IMR-90 (cell line): ENCODE measurements around the gene IFI35. TPM values are rescaled to one million over a fixed set of nuclear protein-coding genes. Genes with fewer than 3 reads are reported as not detected.

Experiments used
- ATAC-seq: fragments of 200-7000 bp; cut with Tn5 transposase; 2 replicates; pipeline ENCODE4 v1.9.1; 2020; ENCODE audit warnings: low read depth, mild to moderate bottlenecking, moderate library complexity
- BruUV-seq: library from RNA; stranded (reverse); fragments of 400-500 nt; replicated peaks from 2 replicates; lab custom pipeline; 2021; lab: Mats Ljungman, UMichigan
- CTCF ChIA-PET: fragments of 300-600 bp; formaldehyde crosslinking; extraction: SDS; loops from one replicate; lab custom pipeline; 2021; ENCODE audit warnings: antibody characterized with exemption; lab: Yijun Ruan, JAX
- POLR2A ChIA-PET: fragments of 300-600 bp; sonication (Branson Sonifier 250); formaldehyde crosslinking; loops from one replicate; lab custom pipeline; 2022; ENCODE audit warnings: antibody characterized with exemption; ENCODE audit not compliant: unreplicated experiment; lab: Charles Lee
- DNase-seq: peaks from one replicate; pipeline ENCODE4 v3.0.0; 2013
- H2AFZ ChIP-seq: replicated peaks from 2 replicates; pipeline ENCODE3; 2013; ENCODE audit warnings: low read length, mild to moderate bottlenecking; ENCODE audit not compliant: poor library complexity
- H2AK5ac ChIP-seq: 2 replicates; pipeline ENCODE4 v1.6.1; 2013; ENCODE audit warnings: low read depth, low read length, inconsistent platforms
- H2AK9ac ChIP-seq: replicated peaks from 2 replicates; pipeline ENCODE3; 2013; ENCODE audit warnings: mild to moderate bottlenecking, low read depth, low read length, moderate library complexity; ENCODE audit not compliant: poor library complexity
- H2BK120ac ChIP-seq: 2 replicates; pipeline ENCODE4 v1.6.1; 2013; ENCODE audit warnings: low read depth, low read length, inconsistent platforms
- H2BK15ac ChIP-seq: 3 replicates; pipeline ENCODE4 v1.6.1; 2013; ENCODE audit warnings: low read depth, low read length, inconsistent platforms
- H2BK20ac ChIP-seq: 2 replicates; pipeline ENCODE4 v1.6.1; 2013; ENCODE audit warnings: low read depth, mild to moderate bottlenecking, inconsistent platforms, low read length, moderate library complexity
- H2BK5ac ChIP-seq: 2 replicates; pipeline ENCODE4 v1.6.1; 2013; ENCODE audit warnings: mild to moderate bottlenecking, low read depth, low read length, inconsistent platforms; ENCODE audit not compliant: poor library complexity, severe bottlenecking
- H3K14ac ChIP-seq: replicated peaks from 2 replicates; pipeline ENCODE4 v1.6.1; 2013; ENCODE audit warnings: low read depth, low read length, inconsistent platforms
- H3K18ac ChIP-seq: 2 replicates; pipeline ENCODE4 v1.6.1; 2013; ENCODE audit warnings: low read depth, low read length, control low read depth
- H3K23ac ChIP-seq: 2 replicates; pipeline ENCODE4 v1.6.1; 2013; ENCODE audit warnings: low read depth, low read length, inconsistent platforms
- H3K27ac ChIP-seq: 2 replicates; pipeline ENCODE4 v1.5.1; 2013; ENCODE audit warnings: mild to moderate bottlenecking, control low read depth, low read length; ENCODE audit not compliant: insufficient read depth
- H3K27me3 ChIP-seq: 2 replicates; pipeline ENCODE4 v1.6.1; 2013; ENCODE audit warnings: low read length; ENCODE audit not compliant: control insufficient read depth, insufficient read depth
- H3K36me3 ChIP-seq: 2 replicates; pipeline ENCODE4 v1.6.1; 2013; ENCODE audit warnings: low read length, mixed read lengths; ENCODE audit not compliant: control insufficient read depth, insufficient read depth
- H3K4ac ChIP-seq: 2 replicates; pipeline ENCODE4 v1.6.1; 2013; ENCODE audit warnings: low read depth, low read length, inconsistent platforms
- H3K4me1 ChIP-seq: 2 replicates; pipeline ENCODE4 v1.6.1; 2013; ENCODE audit warnings: low read length, mixed read lengths; ENCODE audit not compliant: control insufficient read depth, insufficient read depth
- H3K4me2 ChIP-seq: 2 replicates; pipeline ENCODE4 v1.6.1; 2013; ENCODE audit warnings: low read depth, mild to moderate bottlenecking, control low read depth, low read length, moderate library complexity
- H3K4me3 ChIP-seq: 2 replicates; pipeline ENCODE4 v1.5.1; 2013; ENCODE audit warnings: low read depth, mild to moderate bottlenecking, control low read depth, low read length, moderate library complexity; ENCODE audit not compliant: insufficient read depth
- H3K56ac ChIP-seq: 2 replicates; pipeline ENCODE4 v1.6.1; 2013; ENCODE audit warnings: low read length, inconsistent platforms; ENCODE audit not compliant: insufficient read depth; ENCODE audit errors: extremely low read depth
- H3K79me1 ChIP-seq, 2 experiments: 2 replicates each; pipeline ENCODE4 v1.6.1; 2013; ENCODE audit warnings: low read length in 2 of 2, inconsistent platforms in 1 of 2, low read depth in 1 of 2
- H3K9ac ChIP-seq: 2 replicates; pipeline ENCODE4 v1.6.1; 2013; ENCODE audit warnings: low read depth, low read length, control low read depth
- H3K9me1 ChIP-seq: 2 replicates; pipeline ENCODE4 v1.6.1; 2013; ENCODE audit warnings: low read length, inconsistent platforms; ENCODE audit not compliant: insufficient read depth
- H3K9me3 ChIP-seq: 2 replicates; pipeline ENCODE4 v1.6.1; 2013; ENCODE audit warnings: low read length; ENCODE audit not compliant: control insufficient read depth, insufficient read depth
- H4K20me1 ChIP-seq: 2 replicates; pipeline ENCODE4 v1.6.1; 2013; ENCODE audit warnings: low read length, inconsistent platforms; ENCODE audit not compliant: insufficient read depth
- H4K5ac ChIP-seq: 2 replicates; pipeline ENCODE4 v1.6.1; 2013; ENCODE audit warnings: mild to moderate bottlenecking, low read depth, low read length, control low read depth
- H4K8ac ChIP-seq, 2 experiments: 2 replicates each; pipeline ENCODE4 v1.6.1; 2013; ENCODE audit warnings: low read depth in 2 of 2, low read length in 2 of 2, control low read depth in 1 of 2, inconsistent platforms in 1 of 2
- H4K91ac ChIP-seq: 2 replicates; pipeline ENCODE4 v1.6.1; 2013; ENCODE audit warnings: low read depth, low read length, inconsistent platforms; ENCODE audit not compliant: insufficient read depth
- BHLHE40 ChIP-seq: fragments of 150-350 bp; IDR thresholded peaks from 2 replicates; pipeline ENCODE4 v1.6.1; 2016; ENCODE audit warnings: mild to moderate bottlenecking, low read depth, low read length
- CEBPB ChIP-seq: IDR thresholded peaks from 2 replicates; pipeline ENCODE4 v1.6.1; 2012; ENCODE audit warnings: low read depth, low read length, improper control_type of control experiment
- CHD1 ChIP-seq: IDR thresholded peaks from 2 replicates; pipeline ENCODE4 v1.6.1; 2012; ENCODE audit warnings: low read depth, low read length, improper control_type of control experiment
- FOS ChIP-seq: fragments of 150-350 bp; IDR thresholded peaks from 2 replicates; pipeline ENCODE4 v1.6.1; 2016; ENCODE audit warnings: low read depth, low read length
- MAFK ChIP-seq: IDR thresholded peaks from 2 replicates; pipeline ENCODE4 v1.6.1; 2012; ENCODE audit warnings: low read depth, low read length, improper control_type of control experiment
- MAZ ChIP-seq: IDR thresholded peaks from 2 replicates; pipeline ENCODE4 v1.6.1; 2012; ENCODE audit warnings: low read depth, mild to moderate bottlenecking, low read length, improper control_type of control experiment, moderate library complexity, borderline replicate concordance
- MXI1 ChIP-seq: IDR thresholded peaks from 2 replicates; pipeline ENCODE4 v1.6.1; 2012; ENCODE audit warnings: low read depth, mild to moderate bottlenecking, low read length, moderate library complexity, borderline replicate concordance
- NFE2L2 ChIP-seq: fragments of 150-350 bp; IDR thresholded peaks from 2 replicates; pipeline ENCODE4 v1.6.1; 2016; ENCODE audit warnings: low read depth, mild to moderate bottlenecking, low read length
- POLR2A ChIP-seq: IDR thresholded peaks from 2 replicates; pipeline ENCODE4 v1.6.1; 2012; ENCODE audit warnings: mild to moderate bottlenecking, low read depth, low read length
- RAD21 ChIP-seq: IDR thresholded peaks from 2 replicates; pipeline ENCODE4 v1.6.1; 2012; ENCODE audit warnings: low read length, improper control_type of control experiment
- RCOR1 ChIP-seq: IDR thresholded peaks from 2 replicates; pipeline ENCODE4 v1.6.1; 2012; ENCODE audit warnings: mild to moderate bottlenecking, low read length, improper control_type of control experiment; ENCODE audit not compliant: insufficient replicate concordance
- RFX5 ChIP-seq: IDR thresholded peaks from 2 replicates; pipeline ENCODE4 v1.8.0; 2012; ENCODE audit warnings: low read depth, mild to moderate bottlenecking, low read length, moderate library complexity
- SMC3 ChIP-seq: fragments of 150-350 bp; IDR thresholded peaks from 2 replicates; pipeline ENCODE4 v1.6.1; 2016; ENCODE audit warnings: low read depth, mild to moderate bottlenecking, antibody characterized with exemption, low read length, moderate library complexity
- WGBS, 2 experiments: methylation state at CpG; one replicate each; pipeline versions ENCODE4 v1.1.5 to v1.1.7; 2013; ENCODE audit warnings: missing lambda C conversion rate in 2 of 2; ENCODE audit not compliant: insufficient read length in 1 of 2; ENCODE audit errors: extremely low coverage in 2 of 2; 5-methylcytosine and 5-hydroxymethylcytosine counted together
- dilution Hi-C: fragments of 300-500 bp; cut with HindIII; formaldehyde crosslinking; loops from one replicate; pipeline ENCODE4 v1.14.3; 2018; ENCODE audit warnings: low sequenced_read_pairs; ENCODE audit not compliant: unreplicated experiment
- in situ Hi-C: fragments of 300-500 bp; cut with MboI; formaldehyde crosslinking; loops from 3 replicates; pipeline ENCODE4 v1.14.3; 2019; ENCODE audit warnings: low sequenced_read_pairs, inconsistent platforms, mixed read lengths
- intact Hi-C: fragments of 100-400 bp; cut with micrococcal nuclease; formaldehyde crosslinking; loops from 2 replicates; pipeline ENCODE4 v1.10.0; 2022
- polyA plus RNA-seq, 3 experiments: library from polyadenylated mRNA; depleted of rRNA; stranded (reverse); fragments of >200 nt; gene quantifications; 2 replicates each; pipeline ENCODE4 v1.2.3, GENCODE V29; 2012; ENCODE audit warnings: low replicate concordance in 1 of 3
- total RNA-seq: library from RNA; depleted of rRNA; stranded (reverse); fragments of >200 nt; gene quantifications from 2 replicates; pipeline ENCODE4 v1.2.3, GENCODE V29; 2012
- TF ChIP-seq, protein P1 (sequence below): fragments of 150-350 bp; IDR thresholded peaks from 2 replicates; pipeline ENCODE4 v1.6.1; 2017; ENCODE audit warnings: mild to moderate bottlenecking, antibody characterized with exemption, low read length, low read depth
- TF ChIP-seq, protein P2 (sequence below): conservative IDR thresholded peaks from 2 replicates; pipeline ENCODE4 v1.5.1; 2012; ENCODE audit warnings: mild to moderate bottlenecking, low read depth, low read length, improper control_type of control experiment
- TF ChIP-seq, protein P3 (sequence below): fragments of 150-350 bp; IDR thresholded peaks from 2 replicates; pipeline ENCODE4 v1.6.1; 2016; ENCODE audit warnings: low read depth, mild to moderate bottlenecking, low read length, moderate library complexity, borderline replicate concordance

Gene IFI35
- total and polyA plus RNA-seq, 2 of the 4 experiments (the other 2 are of a cell fraction), result 15.8 to 17.0 TPM

DNA sequence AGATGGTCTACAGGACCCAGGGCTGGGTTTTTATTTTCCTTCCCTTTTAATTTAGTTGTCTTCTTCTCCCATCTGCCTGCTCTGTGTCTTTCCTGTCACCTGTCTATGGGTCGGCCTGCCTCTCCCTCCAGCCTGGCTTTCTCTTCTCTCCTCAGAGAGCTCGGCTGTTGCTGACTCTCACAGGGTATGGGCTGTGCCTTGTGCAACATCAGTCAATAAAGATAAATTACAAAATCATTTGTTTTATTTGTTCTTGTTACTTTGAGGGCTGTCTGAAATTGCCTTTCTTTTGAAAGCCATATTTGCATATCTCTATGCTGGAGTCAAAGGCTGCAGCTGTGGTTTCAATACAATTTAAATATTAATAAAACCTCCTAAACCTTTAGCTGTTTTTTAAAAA lies 34.1 kb downstream of the IFI35 start:
- no peak overlapping the region for H3K9ac ChIP-seq
- H3K56ac ChIP-seq, result no peak overlapping the region
- H3K4me3 ChIP-seq, result no peak overlapping the region
- DNase-seq (no peak), ATAC-seq (no peak)
- no peak overlapping the region for H2AK9ac ChIP-seq
- H2AFZ ChIP-seq, result no peak overlapping the region
- H4K20me1 ChIP-seq, result no peaks in the 10 kb centered on the region
- H4K8ac ChIP-seq, result no peak overlapping the region
- no peak overlapping the region for H3K4me2 ChIP-seq
- no peak overlapping the region for H3K23ac ChIP-seq
- no peak overlapping the region for H4K5ac ChIP-seq
- dilution Hi-C loops, result no loop called here
- no CpG with 5 or more reads among the region's 2 CpGs for WGBS, 2 experiments
- no peak overlapping the region for H3K14ac ChIP-seq
- 0 out of 2 replicates have a peak, but pooled peaks cover 3% of the 10 kb centered on the region for H3K9me1 ChIP-seq
- TF ChIP-seq CHD1 (no peak), RAD21 (no peak), MAZ (no peak), RFX5 (no peak), MAFK (no peak), NFE2L2 (no peak), CEBPB (no peak), RCOR1 (no peak), FOS (no peak), MXI1 (no peak), BHLHE40 (no peak), POLR2A (no peak), SMC3 (no peak)
- TF ChIP-seq, protein P1, sequence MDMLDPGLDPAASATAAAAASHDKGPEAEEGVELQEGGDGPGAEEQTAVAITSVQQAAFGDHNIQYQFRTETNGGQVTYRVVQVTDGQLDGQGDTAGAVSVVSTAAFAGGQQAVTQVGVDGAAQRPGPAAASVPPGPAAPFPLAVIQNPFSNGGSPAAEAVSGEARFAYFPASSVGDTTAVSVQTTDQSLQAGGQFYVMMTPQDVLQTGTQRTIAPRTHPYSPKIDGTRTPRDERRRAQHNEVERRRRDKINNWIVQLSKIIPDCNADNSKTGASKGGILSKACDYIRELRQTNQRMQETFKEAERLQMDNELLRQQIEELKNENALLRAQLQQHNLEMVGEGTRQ, result no peak
- TF ChIP-seq, protein P2, sequence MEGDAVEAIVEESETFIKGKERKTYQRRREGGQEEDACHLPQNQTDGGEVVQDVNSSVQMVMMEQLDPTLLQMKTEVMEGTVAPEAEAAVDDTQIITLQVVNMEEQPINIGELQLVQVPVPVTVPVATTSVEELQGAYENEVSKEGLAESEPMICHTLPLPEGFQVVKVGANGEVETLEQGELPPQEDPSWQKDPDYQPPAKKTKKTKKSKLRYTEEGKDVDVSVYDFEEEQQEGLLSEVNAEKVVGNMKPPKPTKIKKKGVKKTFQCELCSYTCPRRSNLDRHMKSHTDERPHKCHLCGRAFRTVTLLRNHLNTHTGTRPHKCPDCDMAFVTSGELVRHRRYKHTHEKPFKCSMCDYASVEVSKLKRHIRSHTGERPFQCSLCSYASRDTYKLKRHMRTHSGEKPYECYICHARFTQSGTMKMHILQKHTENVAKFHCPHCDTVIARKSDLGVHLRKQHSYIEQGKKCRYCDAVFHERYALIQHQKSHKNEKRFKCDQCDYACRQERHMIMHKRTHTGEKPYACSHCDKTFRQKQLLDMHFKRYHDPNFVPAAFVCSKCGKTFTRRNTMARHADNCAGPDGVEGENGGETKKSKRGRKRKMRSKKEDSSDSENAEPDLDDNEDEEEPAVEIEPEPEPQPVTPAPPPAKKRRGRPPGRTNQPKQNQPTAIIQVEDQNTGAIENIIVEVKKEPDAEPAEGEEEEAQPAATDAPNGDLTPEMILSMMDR, result no peak
- TF ChIP-seq, protein P3, sequence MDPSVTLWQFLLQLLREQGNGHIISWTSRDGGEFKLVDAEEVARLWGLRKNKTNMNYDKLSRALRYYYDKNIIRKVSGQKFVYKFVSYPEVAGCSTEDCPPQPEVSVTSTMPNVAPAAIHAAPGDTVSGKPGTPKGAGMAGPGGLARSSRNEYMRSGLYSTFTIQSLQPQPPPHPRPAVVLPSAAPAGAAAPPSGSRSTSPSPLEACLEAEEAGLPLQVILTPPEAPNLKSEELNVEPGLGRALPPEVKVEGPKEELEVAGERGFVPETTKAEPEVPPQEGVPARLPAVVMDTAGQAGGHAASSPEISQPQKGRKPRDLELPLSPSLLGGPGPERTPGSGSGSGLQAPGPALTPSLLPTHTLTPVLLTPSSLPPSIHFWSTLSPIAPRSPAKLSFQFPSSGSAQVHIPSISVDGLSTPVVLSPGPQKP, result no peak
- H3K4me1 ChIP-seq, result peaks cover 6% of the 10 kb centered on the region
- no peak overlapping the region for H2BK20ac ChIP-seq
- in situ Hi-C loops, result no loop called here
- H3K9me3 ChIP-seq, result no peaks in the 10 kb centered on the region
- H2BK120ac ChIP-seq, result no peak overlapping the region
- no peak overlapping the region for H3K18ac ChIP-seq
- H2AK5ac ChIP-seq, result no peak overlapping the region
- H2BK15ac ChIP-seq, result no peak overlapping the region
- no peaks in the 10 kb centered on the region for H3K27me3 ChIP-seq
- intact Hi-C loops, result no loop called here
- ChIA-PET CTCF (no interaction called here), POLR2A (no interaction called here)
- no peak overlapping the region for H4K91ac ChIP-seq
- no peak overlapping the region for H2BK5ac ChIP-seq
- H3K27ac ChIP-seq, result no peak overlapping the region
- no peaks in the 10 kb centered on the region for H3K36me3 ChIP-seq
- H3K79me1 ChIP-seq, result no peaks in the 10 kb centered on the region
- no TSS peak for BruUV-seq
- no peak overlapping the region for H3K4ac ChIP-seq
